ENCODE results near the gene SZT2.
A peak's percentile ranks its signal among the peaks of the same experiment; 100 is the strongest.
"Not testable (repeated sequence)": the region's sequence is repeated elsewhere in the genome, so short reads cannot be mapped to it uniquely, and the experiment has no call there.

SZT2 gene

DNA sequence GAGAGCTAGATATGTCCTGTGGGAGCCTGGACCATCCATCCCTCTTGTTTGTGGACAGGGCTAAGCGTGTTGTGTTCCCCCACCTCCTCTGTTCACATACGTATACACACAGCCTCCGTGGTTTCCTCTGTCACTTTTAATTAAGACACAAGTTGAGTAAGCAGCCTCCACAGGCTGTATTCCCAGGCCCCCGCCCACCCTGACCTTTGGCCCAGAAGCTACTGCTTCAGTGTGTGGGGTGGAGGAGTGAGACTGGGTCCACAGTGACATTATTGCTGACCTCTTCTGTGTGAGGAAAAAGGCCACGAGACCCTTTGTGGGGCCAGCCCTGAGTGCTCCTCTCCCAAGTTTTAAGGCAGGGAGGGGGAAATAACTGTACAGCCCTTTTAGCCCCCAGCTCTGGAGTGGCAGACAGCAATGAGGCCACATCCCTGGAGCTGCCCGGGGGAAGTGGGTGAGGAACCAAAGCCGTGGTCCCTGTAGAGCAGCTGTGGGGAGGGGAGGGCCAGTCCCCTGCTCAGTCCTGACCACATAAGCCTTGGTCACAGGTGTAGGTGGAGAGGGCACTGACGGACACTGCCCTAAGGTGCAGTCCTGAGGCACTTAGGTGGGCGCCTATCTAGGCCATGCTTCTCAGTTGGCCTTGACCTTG is 26.3 kb upstream of the SZT2 start:
- no peak for DNase-seq

DNA sequence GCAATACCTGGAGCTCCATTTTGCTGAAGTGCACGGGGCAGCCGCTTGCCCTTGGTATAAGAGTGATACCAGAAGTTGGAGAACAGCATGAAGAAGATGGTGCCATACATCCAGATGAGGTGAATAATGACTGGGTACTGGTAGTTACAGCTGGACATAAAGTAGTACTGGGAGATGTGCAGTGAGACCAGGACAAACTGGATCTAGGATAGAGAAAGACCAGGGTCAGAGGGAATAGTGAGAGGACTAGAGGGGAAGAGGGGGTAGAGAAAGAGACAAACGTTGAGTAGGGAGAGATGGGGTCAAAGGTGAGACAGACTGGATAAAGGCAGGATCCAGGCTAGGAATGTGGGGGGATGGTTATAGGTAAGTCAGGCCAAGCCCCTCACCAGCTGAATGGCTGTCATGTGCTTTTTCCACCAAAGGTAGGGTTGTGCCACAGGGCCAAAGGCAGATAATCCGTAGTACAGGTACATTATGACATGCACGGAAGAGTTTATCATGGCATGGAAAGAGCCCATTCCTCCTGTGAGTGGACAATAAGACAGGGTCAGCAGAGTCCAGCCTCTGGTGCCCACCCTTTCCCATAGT is 25.7 kb upstream of the SZT2 start:
- DNase-seq = no peak

DNA sequence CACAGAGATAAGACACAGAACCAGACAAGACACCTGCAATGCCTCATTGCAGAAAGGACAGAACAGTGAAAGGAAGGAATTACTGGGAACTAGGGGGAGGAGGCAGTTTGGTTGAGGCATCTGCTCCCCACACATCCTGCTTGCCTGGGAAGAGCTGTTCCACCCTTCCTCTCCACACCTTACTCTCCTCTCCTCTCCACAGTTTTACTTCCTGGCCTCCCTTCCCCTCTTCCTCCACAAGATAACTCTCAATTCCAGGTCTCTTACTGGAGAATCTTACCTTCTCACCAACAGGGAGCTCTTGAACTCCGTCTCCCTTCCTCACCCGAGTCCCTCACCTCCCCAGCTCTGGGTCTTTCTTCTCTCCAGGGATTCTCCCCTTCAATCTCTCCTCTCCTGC is 24.0 kb upstream of the SZT2 start:
- no peak for DNase-seq

DNA sequence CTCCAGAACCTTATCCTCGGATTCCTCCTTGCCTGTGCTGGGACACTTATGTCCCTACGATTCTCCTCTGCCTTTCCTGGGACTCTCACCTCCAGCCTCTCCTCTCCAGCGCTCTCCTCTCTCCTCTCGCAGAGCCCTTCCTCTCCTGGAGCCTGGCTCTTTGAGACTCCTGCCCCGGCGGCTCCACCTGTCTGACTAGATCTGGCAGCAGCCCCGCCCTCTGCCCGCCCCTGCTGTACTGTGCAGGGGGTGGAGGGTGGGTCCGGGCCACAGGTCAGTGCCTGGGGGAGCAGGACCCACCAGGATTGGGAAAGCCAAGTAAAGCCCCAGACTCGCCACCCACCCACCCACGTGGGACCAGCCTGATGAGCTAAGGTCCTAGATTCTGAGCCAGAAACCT is 23.5 kb upstream of the SZT2 start:
- no peak for DNase-seq

DNA sequence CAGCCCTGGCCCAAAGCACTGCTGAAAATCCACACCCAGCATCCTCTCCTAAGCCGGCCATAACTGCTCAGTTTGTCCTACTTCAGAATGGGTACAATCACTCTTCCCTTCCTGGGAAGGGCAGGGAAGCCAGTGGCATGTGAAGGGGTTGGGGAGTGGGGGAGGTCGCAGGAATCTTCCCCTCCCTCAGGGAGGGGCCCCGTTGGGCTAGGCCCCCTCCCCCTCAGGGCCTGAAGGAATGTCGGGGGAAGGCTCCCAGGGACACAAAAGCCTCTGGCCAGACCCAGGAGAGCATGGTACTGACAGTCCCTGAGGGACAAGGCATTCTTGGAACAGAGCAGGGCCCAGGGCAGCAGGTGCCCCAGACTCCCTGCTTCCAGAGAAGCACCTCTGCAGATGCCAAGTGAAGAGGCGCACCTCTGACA is 23.1 kb upstream of the SZT2 start:
- DNase-seq = peak; percentile 48

- DNase-seq = no peak
These were observed 22.4 kb upstream of the SZT2 start for GRCh38 chr1:43367026-43367903.

- peak; percentile 91 for DNase-seq
These were observed 21.6 kb upstream of the SZT2 start, which contains the start of gene ELOVL1 for GRCh38 chr1:43367904-43368645. Gene ELOVL1 (minus strand): TSS chr1:43368011. CDS start chr1:43365609, 2,402 bp downstream.

GRCh38 chr1:43368646-43369020 is 21.1 kb upstream of the SZT2 start:
- DNase-seq = no peak

DNA sequence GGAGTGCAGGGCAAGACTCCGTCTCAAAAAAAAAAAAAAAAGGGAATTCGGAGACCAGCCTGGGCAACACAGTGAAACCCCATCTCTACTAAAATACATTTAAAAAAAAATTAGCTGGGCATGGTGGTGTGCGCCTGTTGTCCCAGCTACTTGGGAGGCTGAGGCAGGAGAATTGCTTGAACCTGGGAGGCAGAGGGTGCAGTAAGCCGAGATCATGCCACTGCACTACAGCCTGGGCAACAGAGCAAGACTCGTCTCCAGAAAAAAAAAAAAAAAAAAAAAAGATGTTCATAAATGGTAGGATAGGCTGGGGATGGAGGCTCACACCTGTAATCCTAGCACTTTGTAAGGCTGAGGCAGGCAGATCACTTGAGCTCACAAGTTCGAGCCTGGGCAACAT is 19.9 kb upstream of the SZT2 start:
- not testable (repeated sequence) for DNase-seq

DNA sequence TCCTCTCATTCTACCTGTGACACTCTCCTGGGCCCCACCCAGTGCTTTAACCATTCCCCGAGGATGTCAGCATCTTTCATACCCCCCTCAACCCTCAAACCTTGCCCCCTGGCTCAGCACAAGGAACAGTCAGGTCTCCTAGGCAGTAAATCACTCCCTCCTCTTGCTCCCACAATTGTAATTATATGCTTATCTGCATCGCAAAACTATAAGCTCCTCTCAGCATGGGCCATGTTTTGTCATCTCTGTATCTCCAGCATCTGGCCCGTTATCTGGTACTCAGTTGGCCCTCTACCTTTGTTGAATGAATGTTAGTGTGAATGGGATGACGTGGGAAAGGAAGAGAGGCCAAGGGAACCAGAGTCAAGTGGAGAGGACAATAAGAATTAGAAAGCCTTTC is 19.1 kb upstream of the SZT2 start:
- DNase-seq = no peak

DNA sequence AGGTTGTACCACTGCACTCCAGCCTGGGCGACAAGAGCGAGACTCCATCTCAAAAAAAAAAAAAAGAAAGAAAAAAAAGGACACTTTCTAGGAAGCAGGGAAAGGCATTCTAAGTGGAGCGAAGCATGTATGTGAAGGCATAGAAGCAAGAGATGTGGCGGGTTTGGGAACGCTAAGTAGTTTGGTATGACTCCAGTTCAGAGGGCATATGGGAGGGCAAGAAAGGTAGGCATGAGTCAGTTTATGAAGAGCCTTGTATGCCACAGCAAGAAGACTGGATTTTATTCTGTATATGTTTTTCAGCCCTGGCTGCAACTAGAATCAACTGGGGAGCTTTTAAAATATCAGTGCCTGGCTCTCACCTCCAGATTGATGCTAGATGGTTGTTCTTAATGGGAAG is 17.5 kb upstream of the SZT2 start:
- DNase-seq = peak; percentile 18

DNA sequence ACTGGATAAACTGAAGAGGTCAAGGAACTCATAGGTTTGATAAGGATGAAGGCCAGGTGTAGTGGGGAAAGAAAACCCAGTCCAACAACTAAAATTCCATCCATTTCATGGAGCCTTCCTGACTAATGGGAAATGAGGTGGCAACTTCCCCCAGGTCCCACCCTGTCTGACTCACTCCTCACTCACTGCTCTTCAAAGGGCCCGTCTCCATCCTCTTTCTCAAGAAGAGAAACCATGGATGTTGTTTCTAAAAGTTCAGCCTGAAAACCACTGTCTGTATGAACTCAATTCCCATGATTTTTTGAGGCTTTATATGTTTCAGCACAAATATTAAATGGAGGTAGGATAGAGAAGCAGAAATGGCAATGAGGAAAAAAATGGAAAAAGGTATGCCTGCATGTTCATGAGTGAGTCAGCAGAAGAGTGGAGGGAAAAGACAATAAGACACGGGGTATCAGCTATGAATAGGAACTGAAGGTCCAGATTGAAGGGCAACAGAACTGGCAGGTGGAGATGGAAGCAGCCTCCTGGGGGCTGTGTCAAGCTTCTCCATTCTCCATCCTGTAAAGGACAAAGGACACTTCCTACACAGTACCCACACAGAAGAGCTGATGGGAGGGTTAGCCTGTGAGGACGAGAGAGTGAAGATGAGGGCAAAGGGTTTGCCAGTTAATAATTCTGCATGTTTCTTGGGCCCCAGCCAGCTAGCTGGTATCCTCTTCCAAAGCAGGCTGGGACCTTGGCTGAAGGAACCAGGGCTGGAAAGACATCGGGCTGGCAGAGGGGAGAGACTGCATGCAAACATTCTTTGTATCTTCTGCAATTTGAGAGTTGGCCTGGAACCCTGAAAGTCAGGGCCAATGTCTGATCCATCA is 16.4 kb upstream of the SZT2 start:
- peak; percentile 86 for DNase-seq

- DNase-seq = no peak
These were observed 12.9 kb upstream of the SZT2 start for GRCh38 chr1:43376723-43377235.

GRCh38 chr1:43377831-43378230 is 11.9 kb upstream of the SZT2 start:
- DNase-seq = no peak

- no peak for DNase-seq
These were observed 10.2 kb upstream of the SZT2 start for GRCh38 chr1:43379476-43379875.

DNA sequence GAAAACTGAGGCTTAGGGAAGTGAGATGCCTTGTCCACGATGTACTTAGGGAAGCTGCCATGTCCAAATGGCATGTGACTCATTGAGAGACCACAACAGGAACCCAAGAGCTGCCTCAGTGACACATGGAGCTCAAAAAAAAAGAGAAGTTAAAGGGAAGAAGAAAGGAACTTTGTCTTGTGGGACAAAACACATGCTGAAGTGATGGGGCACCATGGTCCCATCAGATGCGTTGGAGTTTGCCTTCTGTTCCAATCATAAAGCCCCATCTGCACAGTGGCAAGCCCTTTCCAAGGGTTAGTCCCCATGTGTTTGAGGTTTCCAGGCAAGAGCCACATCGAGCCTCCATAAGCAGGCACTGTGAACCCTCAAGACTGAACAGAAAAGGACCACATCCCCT is 8.1 kb upstream of the SZT2 start:
- no peak for DNase-seq

DNA sequence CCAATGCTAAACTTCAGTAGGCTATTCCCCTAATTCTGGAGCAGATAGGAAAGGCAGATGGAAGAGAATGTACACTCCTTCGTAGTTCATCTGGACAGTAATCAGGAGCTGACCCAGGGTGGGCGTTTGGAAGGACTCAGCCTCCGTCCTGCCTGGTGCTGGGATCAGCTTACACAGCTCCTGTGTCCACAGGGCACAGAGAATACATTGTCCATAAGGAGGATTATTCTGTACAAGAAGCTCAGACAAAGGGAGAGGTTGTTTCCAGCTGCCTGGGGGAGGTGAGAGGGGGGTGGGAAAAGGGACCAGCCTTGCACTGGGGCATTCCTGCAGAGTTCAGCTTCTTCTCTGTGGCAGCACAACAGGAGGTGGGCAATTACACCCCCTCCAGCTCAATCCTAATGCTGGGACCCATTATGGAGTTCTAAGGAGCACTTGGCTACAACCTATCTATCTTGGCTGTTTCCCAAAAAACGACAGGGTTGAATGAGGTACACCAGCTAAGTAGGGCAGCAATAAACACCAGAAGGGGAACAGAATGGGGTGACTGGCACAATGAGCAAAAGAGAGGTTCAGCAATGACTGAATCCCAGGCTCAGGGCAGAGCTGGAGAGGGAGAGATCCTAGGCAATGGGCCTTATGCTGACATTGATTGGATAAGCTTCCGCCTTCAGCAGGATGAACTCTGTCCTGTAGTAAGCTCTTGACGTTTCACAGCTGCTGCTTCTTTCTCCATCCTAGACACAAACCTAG is 7.5 kb upstream of the SZT2 start:
- no peak for DNase-seq

DNA sequence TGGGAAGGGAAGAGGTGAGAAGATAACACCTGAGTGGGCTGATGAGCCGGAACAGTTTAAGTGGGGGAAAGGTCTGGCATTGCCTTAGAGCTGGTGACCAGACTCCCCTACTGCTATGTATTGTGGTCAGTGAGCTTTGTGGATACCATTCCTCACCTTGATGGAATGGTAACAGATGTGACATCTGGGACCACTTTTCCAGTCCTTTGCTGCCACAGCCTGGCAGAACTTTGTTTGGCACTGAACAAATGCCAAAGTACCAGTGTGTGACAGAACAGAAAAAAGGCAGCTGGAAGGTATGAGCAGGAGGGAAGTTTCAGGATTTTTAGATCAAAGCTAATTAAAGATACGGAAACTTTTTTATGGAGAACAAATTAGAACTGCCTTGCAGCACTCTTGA is 6.2 kb upstream of the SZT2 start:
- no peak for DNase-seq

DNA sequence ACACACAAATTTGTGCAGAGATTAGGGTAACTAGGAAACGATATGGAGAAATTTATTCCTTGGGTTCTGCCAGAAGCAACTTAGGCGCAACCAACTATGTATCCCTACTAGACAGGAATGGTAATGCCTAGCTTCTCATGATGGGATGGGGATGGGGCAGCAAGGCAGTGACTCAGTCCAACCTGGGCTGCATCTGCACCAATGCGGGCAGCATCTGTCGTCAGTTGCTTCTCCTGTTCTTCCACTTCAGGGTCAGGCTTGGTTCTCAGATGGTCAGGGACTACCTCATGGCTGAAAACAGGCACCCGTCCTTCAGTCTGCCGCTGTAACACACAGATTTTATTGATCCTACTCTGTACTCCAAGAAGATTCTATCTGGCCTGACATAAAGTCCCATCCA is 3.0 kb upstream of the SZT2 start:
- no peak for DNase-seq

DNA sequence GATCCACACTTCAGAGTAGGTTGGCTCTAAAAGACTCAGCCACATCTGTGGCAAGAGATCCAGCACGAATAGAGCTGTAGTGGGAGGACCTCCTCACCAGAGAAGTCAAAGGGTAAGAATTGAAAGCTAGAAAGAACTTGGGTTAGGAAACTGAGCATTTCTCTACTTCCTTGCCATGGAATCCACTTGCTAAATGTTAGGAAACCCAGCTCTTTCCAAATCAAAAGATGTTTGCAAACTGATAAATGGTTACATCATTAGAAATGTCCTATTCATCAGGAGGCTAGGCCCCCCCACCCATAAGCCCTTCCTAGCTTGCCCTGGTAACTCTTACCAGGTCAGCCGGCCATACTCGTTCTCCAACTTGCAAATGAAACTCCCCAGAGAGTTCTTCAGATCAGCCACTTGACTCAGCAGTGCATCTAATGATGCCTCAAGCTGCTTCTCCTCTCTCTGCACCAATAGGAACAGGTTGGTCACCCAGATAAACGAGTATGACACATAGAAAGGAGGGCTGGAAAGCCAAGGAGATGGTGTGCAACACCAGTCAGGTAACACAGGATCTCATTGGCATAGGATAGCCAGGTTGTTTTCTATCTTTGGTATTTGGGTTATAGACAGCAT is 1.6 kb upstream of the SZT2 start:
- no peak for DNase-seq

- DNase-seq = no peak
These were observed 1.1 kb upstream of the SZT2 start for GRCh38 chr1:43388613-43389012.
